Gastroesophageal sphincter (tissue), 3 donors: Measurements from ENCODE around the gene ATP1A2.

Experiments used
- CTCF ChIP-seq, 4 experiments: fragments of 200-600 bp in 2 of 4; fragments of 450-650 bp in 2 of 4; sonication (generic) in 1 of 4; IDR thresholded peaks; one replicate each; pipeline ENCODE4 v1.5.1; 2017 to 2019; ENCODE audit warnings: antibody characterized with exemption in 4 of 4, mild to moderate bottlenecking in 2 of 4, moderate library complexity in 2 of 4
- EP300 ChIP-seq: sonication (generic); formaldehyde crosslinking; IDR thresholded peaks from one replicate; pipeline ENCODE4 v1.6.1; 2017; ENCODE audit warnings: antibody characterized with exemption, mild to moderate bottlenecking
- POLR2A ChIP-seq, 2 donors: fragments of 450-650 bp; IDR thresholded peaks; one replicate each; pipeline ENCODE4 v1.6.1; 2017; ENCODE audit warnings: antibody characterized with exemption in 2 of 2, mild to moderate bottlenecking in 2 of 2, moderate library complexity in 1 of 2
- POLR2AphosphoS5 ChIP-seq: sonication (generic); formaldehyde crosslinking; IDR thresholded peaks from one replicate; pipeline ENCODE4 v1.6.1; 2017; ENCODE audit warnings: antibody characterized with exemption

DNA sequence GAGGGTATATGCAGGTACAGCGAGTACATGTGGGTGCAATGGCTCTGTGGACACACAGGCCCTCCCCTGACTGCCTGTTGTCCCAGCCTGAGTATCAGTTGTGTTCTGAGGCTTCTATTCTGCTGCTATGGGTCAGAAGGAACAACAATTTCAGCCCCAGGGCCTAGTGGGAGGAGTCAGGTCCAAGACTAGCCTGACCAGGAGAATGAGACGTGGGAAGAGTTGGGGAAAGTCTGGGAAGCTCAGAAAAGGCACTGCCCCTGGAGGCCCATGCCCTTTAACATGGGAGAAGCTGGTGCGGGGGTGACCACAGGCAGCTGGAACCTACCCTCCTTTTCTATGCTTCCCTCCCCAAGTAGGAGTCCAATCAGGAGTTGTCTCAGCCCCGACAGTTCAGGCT is 24.8 kb upstream of the ATP1A2 start:
- TF ChIP-seq CTCF (IDR thresholded peaks at IDR 0.05), result no peak
- no peak for TF ChIP-seq POLR2A (IDR thresholded peaks at IDR 0.05)
- no peak for TF ChIP-seq POLR2AphosphoS5
- TF ChIP-seq EP300, result no peak
